ENCODE results near the gene SLC4A4.

DNA sequence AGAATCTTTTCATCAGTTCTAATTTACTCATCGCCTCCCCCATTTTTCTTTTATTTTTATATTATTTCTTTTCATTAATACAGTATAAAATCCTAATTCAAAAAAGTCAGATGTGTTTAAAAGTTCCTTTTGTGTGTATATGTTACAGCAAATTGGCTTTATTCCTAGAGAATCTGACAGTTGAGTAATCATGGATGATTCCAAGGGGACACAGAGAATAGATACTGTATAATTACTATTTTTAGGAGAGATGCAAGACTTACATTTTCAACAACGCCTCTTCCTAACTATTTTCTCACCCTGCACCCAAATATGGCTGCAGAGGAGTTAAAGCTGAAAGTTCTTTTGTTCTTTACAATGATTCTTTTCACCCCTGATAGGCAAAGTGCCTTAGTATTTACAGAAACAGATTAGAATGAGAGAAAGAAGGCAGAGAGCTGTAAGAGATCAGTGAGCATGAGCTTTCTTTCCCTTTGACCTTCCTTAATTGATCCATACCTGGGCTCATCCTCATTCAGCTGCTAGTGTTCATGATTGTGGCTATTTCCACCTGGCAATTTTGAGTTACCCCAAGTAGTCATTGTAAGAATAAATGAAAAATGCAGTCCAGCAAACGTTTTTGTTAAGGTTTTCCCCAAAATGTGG, 210.8 kb downstream of the SLC4A4 start:
- TF ChIP-seq, protein P1, sequence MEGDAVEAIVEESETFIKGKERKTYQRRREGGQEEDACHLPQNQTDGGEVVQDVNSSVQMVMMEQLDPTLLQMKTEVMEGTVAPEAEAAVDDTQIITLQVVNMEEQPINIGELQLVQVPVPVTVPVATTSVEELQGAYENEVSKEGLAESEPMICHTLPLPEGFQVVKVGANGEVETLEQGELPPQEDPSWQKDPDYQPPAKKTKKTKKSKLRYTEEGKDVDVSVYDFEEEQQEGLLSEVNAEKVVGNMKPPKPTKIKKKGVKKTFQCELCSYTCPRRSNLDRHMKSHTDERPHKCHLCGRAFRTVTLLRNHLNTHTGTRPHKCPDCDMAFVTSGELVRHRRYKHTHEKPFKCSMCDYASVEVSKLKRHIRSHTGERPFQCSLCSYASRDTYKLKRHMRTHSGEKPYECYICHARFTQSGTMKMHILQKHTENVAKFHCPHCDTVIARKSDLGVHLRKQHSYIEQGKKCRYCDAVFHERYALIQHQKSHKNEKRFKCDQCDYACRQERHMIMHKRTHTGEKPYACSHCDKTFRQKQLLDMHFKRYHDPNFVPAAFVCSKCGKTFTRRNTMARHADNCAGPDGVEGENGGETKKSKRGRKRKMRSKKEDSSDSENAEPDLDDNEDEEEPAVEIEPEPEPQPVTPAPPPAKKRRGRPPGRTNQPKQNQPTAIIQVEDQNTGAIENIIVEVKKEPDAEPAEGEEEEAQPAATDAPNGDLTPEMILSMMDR (IDR thresholded peaks at IDR 0.05), result no peak
- no peak for TF ChIP-seq TAF1 (IDR thresholded peaks at IDR 0.05; ENCODE audit: borderline replicate concordance, low read depth, low read length)
- TF ChIP-seq TEAD4 (IDR thresholded peaks at IDR 0.05; ENCODE audit: borderline replicate concordance, insufficient read depth), result no peak
- no peak for TF ChIP-seq YY1 (IDR thresholded peaks at IDR 0.05; ENCODE audit: low read depth)
- TF ChIP-seq JUND (IDR thresholded peaks at IDR 0.05), result no peak
- TF ChIP-seq FOXJ3 (CRISPR knock-in tag; IDR thresholded peaks at IDR 0.05), result no peak
